Measurements from ENCODE around the gene DECR2.

Gene DECR2

DNA sequence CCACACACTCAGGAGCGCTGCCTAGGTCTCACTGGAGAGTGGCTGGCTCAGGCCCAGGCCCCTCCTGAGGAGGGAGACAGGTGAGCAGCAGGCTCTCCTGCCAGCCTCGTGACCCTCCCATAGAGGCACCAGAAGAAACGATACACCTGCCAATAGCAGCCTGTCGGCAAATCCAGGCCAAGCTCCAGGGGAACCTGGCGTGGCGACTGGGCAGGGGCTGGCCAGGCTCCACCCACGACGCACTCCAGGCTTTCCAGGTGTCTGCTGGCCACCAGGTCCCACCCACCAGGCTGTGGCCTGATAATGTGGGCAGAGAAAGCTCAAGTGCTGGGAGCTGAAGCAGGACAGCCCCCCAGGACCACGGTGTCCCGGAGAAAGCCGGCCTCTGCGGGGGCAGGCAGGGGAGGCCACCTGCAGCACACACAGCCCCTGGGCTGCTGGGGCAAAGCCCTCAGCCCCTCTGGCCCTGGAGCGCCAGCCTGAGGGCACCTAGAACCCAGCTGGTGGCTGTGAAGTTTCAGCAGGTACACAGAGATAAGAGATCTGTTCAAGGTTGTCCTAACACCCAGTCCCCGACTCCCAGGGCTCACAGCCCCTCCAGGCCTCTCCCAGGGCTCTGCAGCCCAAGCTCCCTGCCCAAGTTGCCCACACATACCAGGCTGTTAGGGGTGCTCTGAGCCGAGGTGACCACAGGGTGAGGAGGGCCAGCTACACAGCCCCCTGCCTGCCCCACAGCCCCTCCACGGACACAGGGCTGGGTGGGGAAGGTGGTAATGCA is 22.3 kb upstream of the DECR2 start:
- Histone ChIP-seq H3K9ac (ENCODE audit: low read depth, low read length, poor library complexity, severe bottlenecking) (peak overlapping the region; percentile 76), H3K4me2 (ENCODE audit: low read depth, low read length, poor library complexity, severe bottlenecking) (peak overlapping the region; percentile 70), H3K4me1 (ENCODE audit: insufficient read depth, low read length, poor library complexity, severe bottlenecking) (peaks cover 18% of the 10 kb centered on the region)

DNA sequence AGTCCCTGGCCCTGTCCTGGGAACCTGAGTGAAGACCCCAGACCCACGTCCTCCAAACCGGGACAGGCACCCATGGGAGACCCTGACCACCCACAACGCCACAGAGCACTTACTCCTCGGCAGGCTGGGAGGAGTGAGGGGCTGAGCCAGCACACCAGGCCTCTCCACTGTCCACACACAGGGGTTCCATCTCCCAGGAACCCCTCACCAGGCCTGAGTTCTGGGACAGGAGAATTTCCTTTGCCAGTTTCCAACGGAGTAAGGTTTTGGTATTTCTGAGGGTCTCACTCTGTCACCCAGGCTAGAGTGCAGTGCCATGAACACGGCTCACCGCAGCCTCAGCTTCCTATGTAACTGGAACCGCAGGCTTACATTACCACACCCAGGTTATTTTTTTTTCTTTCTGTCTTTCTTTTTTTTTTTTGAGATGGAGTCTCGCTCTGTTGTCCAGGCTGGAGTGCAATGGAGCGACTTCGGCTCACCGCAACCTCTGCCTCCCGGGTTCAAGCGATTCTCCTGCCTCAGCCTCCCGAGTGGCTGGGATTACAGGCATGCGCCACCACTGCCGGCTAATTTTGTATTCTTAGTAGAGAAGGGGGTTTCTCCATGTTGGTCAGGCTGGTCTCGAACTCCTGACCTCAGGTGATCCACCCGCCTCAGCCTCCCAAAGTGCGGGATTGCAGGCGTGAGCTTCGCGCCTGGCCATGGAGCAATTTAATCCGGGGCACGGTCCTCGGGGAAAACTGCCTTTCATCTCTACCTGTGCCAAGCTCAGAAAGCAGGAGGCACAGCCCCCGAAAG is 21.5 kb upstream of the DECR2 start:
- Histone ChIP-seq H3K4me3 (ENCODE audit: low read length, poor library complexity, severe bottlenecking) (peak overlapping the region; percentile 76), H3K9ac (ENCODE audit: low read depth, low read length, poor library complexity, severe bottlenecking) (peak overlapping the region; percentile 76), H3K79me2 (ENCODE audit: insufficient read depth, low read length) (peaks cover 21% of the 10 kb centered on the region), H3K4me2 (ENCODE audit: low read depth, low read length, poor library complexity, severe bottlenecking) (peak overlapping the region; percentile 70), H3K27me3 (ENCODE audit: insufficient read depth, low read length, poor library complexity, severe bottlenecking) (no peaks in the 10 kb centered on the region), H3K9me2 (replicated peaks; ENCODE audit: low read depth, low read length) (no peaks in the 10 kb centered on the region), H3F3A (ENCODE audit: low read depth) (no peaks in the 10 kb centered on the region), H3K36me3 (ENCODE audit: insufficient read depth, low read length) (no peaks in the 10 kb centered on the region), H3K4me1 (ENCODE audit: insufficient read depth, low read length, poor library complexity, severe bottlenecking) (peaks cover 18% of the 10 kb centered on the region), H4K20me1 (ENCODE audit: insufficient read depth, low read length, poor library complexity, severe bottlenecking) (no peaks in the 10 kb centered on the region), H3K9me3 (ENCODE audit: insufficient read depth, low read depth, low read length) (no peaks in the 10 kb centered on the region), H2AFZ (ENCODE audit: low read length) (no peak overlapping the region)
- no peak for TF ChIP-seq EZH2phosphoT487 (IDR thresholded peaks at IDR 0.05; ENCODE audit: borderline replicate concordance)
- TF ChIP-seq, protein P1, sequence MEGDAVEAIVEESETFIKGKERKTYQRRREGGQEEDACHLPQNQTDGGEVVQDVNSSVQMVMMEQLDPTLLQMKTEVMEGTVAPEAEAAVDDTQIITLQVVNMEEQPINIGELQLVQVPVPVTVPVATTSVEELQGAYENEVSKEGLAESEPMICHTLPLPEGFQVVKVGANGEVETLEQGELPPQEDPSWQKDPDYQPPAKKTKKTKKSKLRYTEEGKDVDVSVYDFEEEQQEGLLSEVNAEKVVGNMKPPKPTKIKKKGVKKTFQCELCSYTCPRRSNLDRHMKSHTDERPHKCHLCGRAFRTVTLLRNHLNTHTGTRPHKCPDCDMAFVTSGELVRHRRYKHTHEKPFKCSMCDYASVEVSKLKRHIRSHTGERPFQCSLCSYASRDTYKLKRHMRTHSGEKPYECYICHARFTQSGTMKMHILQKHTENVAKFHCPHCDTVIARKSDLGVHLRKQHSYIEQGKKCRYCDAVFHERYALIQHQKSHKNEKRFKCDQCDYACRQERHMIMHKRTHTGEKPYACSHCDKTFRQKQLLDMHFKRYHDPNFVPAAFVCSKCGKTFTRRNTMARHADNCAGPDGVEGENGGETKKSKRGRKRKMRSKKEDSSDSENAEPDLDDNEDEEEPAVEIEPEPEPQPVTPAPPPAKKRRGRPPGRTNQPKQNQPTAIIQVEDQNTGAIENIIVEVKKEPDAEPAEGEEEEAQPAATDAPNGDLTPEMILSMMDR (conservative IDR thresholded peaks at IDR 0.05; ENCODE audit: low read length): no peak

More for the DNA sequence above, 22.3 kb upstream of the DECR2 start:
- no peak for TF ChIP-seq EZH2phosphoT487 (IDR thresholded peaks at IDR 0.05; ENCODE audit: borderline replicate concordance)
- TF ChIP-seq, protein P1 (conservative IDR thresholded peaks at IDR 0.05; ENCODE audit: low read length): no peak
- Histone ChIP-seq H3K36me3 (ENCODE audit: insufficient read depth, low read length) (no peaks in the 10 kb centered on the region), H4K20me1 (ENCODE audit: insufficient read depth, low read length, poor library complexity, severe bottlenecking) (no peaks in the 10 kb centered on the region), H3K4me3 (ENCODE audit: low read length, poor library complexity, severe bottlenecking) (peak overlapping the region; percentile 76), H3K27me3 (ENCODE audit: insufficient read depth, low read length, poor library complexity, severe bottlenecking) (no peaks in the 10 kb centered on the region), H3F3A (ENCODE audit: low read depth) (no peaks in the 10 kb centered on the region), H2AFZ (ENCODE audit: low read length) (no peak overlapping the region), H3K9me2 (replicated peaks; ENCODE audit: low read depth, low read length) (no peaks in the 10 kb centered on the region), H3K79me2 (ENCODE audit: insufficient read depth, low read length) (peaks cover 21% of the 10 kb centered on the region), H3K9me3 (ENCODE audit: insufficient read depth, low read depth, low read length) (no peaks in the 10 kb centered on the region)

DNA sequence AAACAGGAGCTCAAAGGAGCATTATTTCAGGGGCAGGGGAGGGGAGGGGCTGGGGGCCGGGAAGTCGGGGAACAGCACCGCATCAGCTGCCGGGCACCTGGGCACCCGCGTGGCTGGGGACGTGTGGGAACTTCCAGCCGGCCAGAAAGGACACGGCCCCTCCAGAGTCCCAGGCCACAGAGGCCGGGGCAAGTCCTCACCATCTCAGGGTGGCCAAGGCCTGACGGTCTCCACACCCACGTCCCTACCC is 21.0 kb upstream of the DECR2 start:
- Histone ChIP-seq H3K4me3 (ENCODE audit: low read length, poor library complexity, severe bottlenecking) (peak overlapping the region; percentile 76), H3K4me2 (ENCODE audit: low read depth, low read length, poor library complexity, severe bottlenecking) (peak overlapping the region; percentile 70), H3K36me3 (ENCODE audit: insufficient read depth, low read length) (no peaks in the 10 kb centered on the region), H3F3A (ENCODE audit: low read depth) (no peaks in the 10 kb centered on the region), H3K9me2 (replicated peaks; ENCODE audit: low read depth, low read length) (no peaks in the 10 kb centered on the region), H3K4me1 (ENCODE audit: insufficient read depth, low read length, poor library complexity, severe bottlenecking) (peaks cover 18% of the 10 kb centered on the region), H3K9me3 (ENCODE audit: insufficient read depth, low read depth, low read length) (no peaks in the 10 kb centered on the region), H4K20me1 (ENCODE audit: insufficient read depth, low read length, poor library complexity, severe bottlenecking) (no peaks in the 10 kb centered on the region), H2AFZ (ENCODE audit: low read length) (no peak overlapping the region), H3K79me2 (ENCODE audit: insufficient read depth, low read length) (peaks cover 21% of the 10 kb centered on the region), H3K9ac (ENCODE audit: low read depth, low read length, poor library complexity, severe bottlenecking) (peak overlapping the region; percentile 76), H3K27me3 (ENCODE audit: insufficient read depth, low read length, poor library complexity, severe bottlenecking) (no peaks in the 10 kb centered on the region)
- TF ChIP-seq EZH2phosphoT487 (IDR thresholded peaks at IDR 0.05; ENCODE audit: borderline replicate concordance): no peak
- TF ChIP-seq, protein P1 (conservative IDR thresholded peaks at IDR 0.05; ENCODE audit: low read length): no peak

Data from Loucy (cell line).